Measurements from ENCODE around the gene ATP10D. TPM values are rescaled to one million over a fixed set of nuclear protein-coding genes. Genes with fewer than 3 reads are reported as not detected.

The ATP10D gene
- total and polyA plus RNA-seq, 9 of the 15 experiments (the other 6 are each of a cell fraction or from before 2014, with no cell fraction given) = 0.10 to 0.36 (median 0.19) TPM; not detected in 1

DNA sequence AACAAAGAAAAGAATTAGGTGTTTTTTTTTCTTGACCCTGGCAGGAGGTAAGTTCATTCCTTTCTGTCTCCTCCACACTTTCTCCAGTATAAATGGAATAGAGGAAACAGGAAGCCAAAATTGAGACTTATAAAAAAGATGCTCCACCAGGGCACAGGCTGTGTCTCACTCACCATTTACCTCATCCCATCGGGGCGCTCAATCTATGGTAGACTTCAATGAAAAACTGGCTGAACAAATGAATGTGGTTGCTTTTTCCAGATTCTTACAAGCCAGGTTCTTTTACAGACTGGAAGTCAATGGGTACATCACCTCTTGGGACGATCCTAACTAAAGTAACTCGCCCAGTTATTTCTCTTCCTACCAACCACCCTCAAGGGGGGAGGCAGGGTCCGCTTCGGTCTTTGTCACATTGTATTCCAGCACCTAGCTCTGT is 22.3 kb upstream of the ATP10D start:
- BruUV-seq (replicated peaks) = no TSS peak
- H4K20me1 ChIP-seq (replicated peaks; ENCODE audit: control insufficient read depth, insufficient read depth, low read length) = no peaks in the 10 kb centered on the region
- no peak for FAIRE-seq

GRCh38 chr4:47463235-47463956 is 21.7 kb upstream of the ATP10D start, which contains the start of gene COMMD8:
TSS of gene COMMD8 (minus strand) at chr4:47463702. CDS start at chr4:47463651, 51 bp downstream.
- Histone ChIP-seq H3K4me1 (replicated peaks in 1 of 2; ENCODE audit: control insufficient read depth in 2 of 2, insufficient read depth in 2 of 2, low read length in 2 of 2) (peaks cover 2 to 5% of the 10 kb centered on the region in 2 experiments; a peak in 3 of 5 replicates), H2AFZ (ENCODE audit: low read depth, low read length) (peak within 1 kb of the TSS; percentile 93), H3K9me3 (replicated peaks; ENCODE audit: control insufficient read depth, insufficient read depth, low read depth, low read length) (no peaks in the 10 kb centered on the region), H3K9me1 (ENCODE audit: control insufficient read depth, insufficient read depth, low read length) (no peaks in the 10 kb centered on the region), H3K79me2 (ENCODE audit: control insufficient read depth, insufficient read depth, low read length) (no peaks in the 10 kb centered on the region), H3K9ac (ENCODE audit: insufficient read depth in 1 of 2, low read depth in 2 of 2, low read length in 2 of 2) (peak within 1 kb of the TSS; percentile 63 to 79), H4K20me1 (replicated peaks; ENCODE audit: control insufficient read depth, insufficient read depth, low read length) (no peaks in the 10 kb centered on the region), H3K27me3 (ENCODE audit: control insufficient read depth in 2 of 2, insufficient read depth in 2 of 2, low read length in 2 of 2) (no peaks in the 10 kb centered on the region), H3K36me3 (ENCODE audit: control insufficient read depth, insufficient read depth, low read length) (peaks cover 2% of the 10 kb centered on the region; the same call in 1 of the 3 replicates), H3K27ac (ENCODE audit: extremely low read depth, low read depth, low read length) (peak within 1 kb of the TSS; percentile 27; the same call in 2 of the 3 replicates), H3K4me2 (ENCODE audit: insufficient read depth, low read length) (peak within 1 kb of the TSS; percentile 90), H3K4me3 (peak within 1 kb of the TSS; percentile 61)
- TSS peak; percentile 70 for BruUV-seq (replicated peaks)
- POLR2A ChIA-PET = interaction anchor here (0.6 to 1.5 kb wide), 3 partner anchors 9 to 477 kb away, joined by 3 to 5 read pairs (median 4); no protein-coding TSS in a partner anchor
- ATAC-seq = peak; percentile 98
- under 1% methylated on average over 48 of the region's 51 CpGs for WGBS (ENCODE audit: insufficient coverage, low coverage, missing lambda C conversion rate)
- peak; percentile 95 for FAIRE-seq
- intact Hi-C loops (cut with micrococcal nuclease) (no loop called here), in situ Hi-C loops (cut with MboI) (no loop called here)
- CTCF ChIA-PET (ENCODE audit: low intra/inter-chr PET ratio) = no interaction called here
- DNase-seq (ENCODE audit: extremely low read depth in 1 of 4, low spot score in 3 of 4) = peak; percentile 94 to 97 (median 96)
- TF ChIP-seq ILF3 (IDR thresholded peaks at IDR 0.05; ENCODE audit: borderline replicate concordance) (no peak), PBX2 (CRISPR knock-in tag; IDR thresholded peaks at IDR 0.05; ENCODE audit: low read depth) (no peak), PBX2 (tag; conservative IDR thresholded peaks at IDR 0.05; ENCODE audit: low read depth) (no peak), MAZ (CRISPR knock-in tag; conservative IDR thresholded peaks at IDR 0.05 in 1 of 2, IDR thresholded peaks at IDR 0.05 in 1 of 2) (peak; percentile 35 to 71; a peak in 3 of 4 replicates), NFE2L1 (tag; IDR thresholded peaks at IDR 0.05; ENCODE audit: borderline replicate concordance, low read depth) (no peak), ZNF766 (CRISPR knock-in tag; conservative IDR thresholded peaks at IDR 0.05) (no peak), CBX5 (IDR thresholded peaks at IDR 0.05; ENCODE audit: borderline replicate concordance, low read depth) (no peak), ELF1 (tag; IDR thresholded peaks at IDR 0.05) (peak; percentile 89), THRAP3 (IDR thresholded peaks at IDR 0.05; ENCODE audit: borderline replicate concordance) (no peak), MCM5 (IDR thresholded peaks at IDR 0.05; ENCODE audit: low read depth) (no peak), KLF6 (CRISPR knock-in tag; IDR thresholded peaks at IDR 0.05; ENCODE audit: borderline replicate concordance) (no peak)

More for the DNA sequence above, 22.3 kb upstream of the ATP10D start:
- Histone ChIP-seq H3K36me3 (ENCODE audit: control insufficient read depth, insufficient read depth, low read length) (peaks cover 2% of the 10 kb centered on the region; the same call in 1 of the 3 replicates), H3K9me1 (ENCODE audit: control insufficient read depth, insufficient read depth, low read length) (no peaks in the 10 kb centered on the region), H3K9me3 (replicated peaks; ENCODE audit: control insufficient read depth, insufficient read depth, low read depth, low read length) (no peaks in the 10 kb centered on the region), H3K27ac (ENCODE audit: extremely low read depth, low read depth, low read length) (peak overlapping the region; percentile 27; the same call in 2 of the 3 replicates), H3K27me3 (ENCODE audit: control insufficient read depth in 2 of 2, insufficient read depth in 2 of 2, low read length in 2 of 2) (no peaks in the 10 kb centered on the region), H3K4me2 (ENCODE audit: insufficient read depth, low read length) (peak overlapping the region; percentile 90), H3K4me1 (replicated peaks in 1 of 2; ENCODE audit: control insufficient read depth in 2 of 2, insufficient read depth in 2 of 2, low read length in 2 of 2) (peaks cover 2 to 5% of the 10 kb centered on the region in 2 experiments; a peak in 3 of 5 replicates), H3K4me3 (peak overlapping the region; percentile 61), H2AFZ (ENCODE audit: low read depth, low read length) (peak overlapping the region; percentile 93), H3K79me2 (ENCODE audit: control insufficient read depth, insufficient read depth, low read length) (no peaks in the 10 kb centered on the region), H3K9ac (ENCODE audit: insufficient read depth in 1 of 2, low read depth in 2 of 2, low read length in 2 of 2) (peak overlapping the region; percentile 63 to 79)
- WGBS (ENCODE audit: insufficient coverage, low coverage, missing lambda C conversion rate) = 10% methylated on average over 6 of the region's 6 CpGs
- TF ChIP-seq ZNF24 (IDR thresholded peaks at IDR 0.05) = 0 out of 2 replicates have a peak, but pooled peaks have one; percentile 48
- no peak for TF ChIP-seq SAFB2 (IDR thresholded peaks at IDR 0.05; ENCODE audit: borderline replicate concordance, low read depth, low read length, severe bottlenecking)
- DNase-seq (ENCODE audit: extremely low read depth in 1 of 4, low spot score in 3 of 4) (no peak), ATAC-seq (peak; percentile 65)
- intact Hi-C loops (cut with micrococcal nuclease) = no loop called here
- CTCF ChIA-PET (ENCODE audit: low intra/inter-chr PET ratio) = no interaction called here
- in situ Hi-C loops (cut with MboI) = no loop called here
- POLR2A ChIA-PET = interaction anchor here (0.6 to 1.5 kb wide), 3 partner anchors 9 to 477 kb away, joined by 3 to 5 read pairs (median 4); no protein-coding TSS in a partner anchor
